PFSK-1 (cell line): Measurements from ENCODE around the gene UBE2H.

Source experiments
- FOXP2 ChIP-seq: optimal IDR thresholded peaks from 2 replicates; pipeline ENCODE3; 2011; ENCODE audit warnings: borderline replicate concordance, control low read depth, inconsistent platforms; ENCODE audit not compliant: insufficient read depth; ENCODE audit errors: extremely low read length, extremely low read depth
- POLR2AphosphoS5 ChIP-seq: IDR thresholded peaks from 2 replicates; pipeline ENCODE4 v1.6.1; 2012; ENCODE audit warnings: low read depth, mild to moderate bottlenecking, control low read depth, low read length, moderate library complexity
- REST ChIP-seq, 2 experiments: IDR thresholded peaks; 2 replicates each; pipeline versions ENCODE4 v1.6.1 to v1.8.0; 2011 to 2012; ENCODE audit warnings: low read depth in 2 of 2, low read length in 2 of 2, control low read depth in 1 of 2, inconsistent platforms in 1 of 2, mild to moderate bottlenecking in 1 of 2, moderate library complexity in 1 of 2; ENCODE audit not compliant: insufficient read depth in 1 of 2
- SIN3A ChIP-seq: IDR thresholded peaks from 2 replicates; pipeline ENCODE4 v1.6.1; 2012; ENCODE audit warnings: mild to moderate bottlenecking, low read length, moderate library complexity, borderline replicate concordance; ENCODE audit not compliant: insufficient read depth
- TAF1 ChIP-seq: IDR thresholded peaks from 2 replicates; pipeline ENCODE4 v1.6.1; 2012; ENCODE audit warnings: low read length, control low read depth, borderline replicate concordance; ENCODE audit not compliant: insufficient read depth

Gene UBE2H

GRCh38 chr7:129851174-129851573 is 101.6 kb downstream of the UBE2H start:
- TF ChIP-seq TAF1 = no peak
- no peak for TF ChIP-seq FOXP2
- TF ChIP-seq SIN3A = no peak
- no peak for TF ChIP-seq POLR2AphosphoS5
- TF ChIP-seq REST (IDR thresholded peaks at IDR 0.05; ENCODE audit: insufficient read depth in 1 of 2, low read depth in 2 of 2, low read length in 2 of 2) = no peak

GRCh38 chr7:129848436-129848835 is 104.3 kb downstream of the UBE2H start:
- no peak for TF ChIP-seq SIN3A
- TF ChIP-seq FOXP2 = no peak

GRCh38 chr7:129845972-129846327 is 106.8 kb downstream of the UBE2H start:
- TF ChIP-seq FOXP2 = no peak
- no peak for TF ChIP-seq TAF1
- no peak for TF ChIP-seq POLR2AphosphoS5
- no peak for TF ChIP-seq SIN3A
- no peak for TF ChIP-seq REST (IDR thresholded peaks at IDR 0.05; ENCODE audit: insufficient read depth in 1 of 2, low read depth in 2 of 2, low read length in 2 of 2)

- TF ChIP-seq SIN3A (no peak), REST (IDR thresholded peaks at IDR 0.05; ENCODE audit: insufficient read depth in 1 of 2, low read depth in 2 of 2, low read length in 2 of 2) (no peak), TAF1 (no peak), FOXP2 (no peak), POLR2AphosphoS5 (no peak)
These were observed 107.4 kb downstream of the UBE2H start for GRCh38 chr7:129845178-129845971.

- no peak for TF ChIP-seq SIN3A
- no peak for TF ChIP-seq FOXP2
- TF ChIP-seq TAF1 = no peak
- no peak for TF ChIP-seq REST (IDR thresholded peaks at IDR 0.05; ENCODE audit: insufficient read depth in 1 of 2, low read depth in 2 of 2, low read length in 2 of 2)
- TF ChIP-seq POLR2AphosphoS5 = no peak
These were observed 108.6 kb downstream of the UBE2H start for GRCh38 chr7:129843978-129844840.
